ENCODE measurements around the gene TWIST2.

TWIST2 gene

GRCh38 chr2:238927746-238928519, 80.0 kb downstream of the TWIST2 start:
- H3K4me3 Mint-ChIP-seq: no peak overlapping the region
- peaks cover 43% of the 10 kb centered on the region for H3K27me3 Mint-ChIP-seq (ENCODE audit: low read depth, poor library complexity)
- H3K9me3 Mint-ChIP-seq: peaks cover 12% of the 10 kb centered on the region
- no peaks in the 10 kb centered on the region for H3K36me3 Mint-ChIP-seq (ENCODE audit: low read depth)
- DNase-seq: no peak
- TF ChIP-seq CTCF (IDR thresholded peaks at IDR 0.05): no peak
- H3K27ac Mint-ChIP-seq: no peak overlapping the region
- peaks cover 49% of the 10 kb centered on the region for H3K4me1 Mint-ChIP-seq

GRCh38 chr2:238928520-238929241, 80.8 kb downstream of the TWIST2 start:
- peaks cover 19% of the 10 kb centered on the region for H3K9me3 Mint-ChIP-seq

GRCh38 chr2:238929242-238930081, 81.6 kb downstream of the TWIST2 start:
- peaks cover 5% of the 10 kb centered on the region for H3K36me3 Mint-ChIP-seq (ENCODE audit: low read depth)

More at GRCh38 chr2:238928520-238929241, 80.8 kb downstream of the TWIST2 start:
- no peak for DNase-seq
- Mint-ChIP-seq H3K27ac (no peak overlapping the region), H3K36me3 (ENCODE audit: low read depth) (no peaks in the 10 kb centered on the region), H3K4me1 (peaks cover 47% of the 10 kb centered on the region), H3K27me3 (ENCODE audit: low read depth, poor library complexity) (peaks cover 43% of the 10 kb centered on the region), H3K4me3 (no peak overlapping the region)
- TF ChIP-seq CTCF (IDR thresholded peaks at IDR 0.05): no peak

GRCh38 chr2:238930216-238930615, 82.3 kb downstream of the TWIST2 start:
- H3K27me3 Mint-ChIP-seq (ENCODE audit: low read depth, poor library complexity): peaks cover 46% of the 10 kb centered on the region
- no peak overlapping the region for H3K27ac Mint-ChIP-seq
- no peak overlapping the region for H3K4me3 Mint-ChIP-seq
- TF ChIP-seq CTCF (IDR thresholded peaks at IDR 0.05): no peak
- H3K9me3 Mint-ChIP-seq: peaks cover 30% of the 10 kb centered on the region
- DNase-seq: no peak
- H3K4me1 Mint-ChIP-seq: peaks cover 32% of the 10 kb centered on the region
- H3K36me3 Mint-ChIP-seq (ENCODE audit: low read depth): peaks cover 5% of the 10 kb centered on the region

More at GRCh38 chr2:238929242-238930081, 81.6 kb downstream of the TWIST2 start:
- Mint-ChIP-seq H3K27ac (no peak overlapping the region), H3K4me1 (peaks cover 40% of the 10 kb centered on the region), H3K9me3 (peaks cover 27% of the 10 kb centered on the region), H3K27me3 (ENCODE audit: low read depth, poor library complexity) (peaks cover 42% of the 10 kb centered on the region), H3K4me3 (no peak overlapping the region)
- no peak for DNase-seq
- TF ChIP-seq CTCF (IDR thresholded peaks at IDR 0.05): no peak

- TF ChIP-seq CTCF (IDR thresholded peaks at IDR 0.05): no peak
Measured at GRCh38 chr2:238936162-238937052, 88.5 kb downstream of the TWIST2 start.

More at GRCh38 chr2:238936162-238937052, 88.5 kb downstream of the TWIST2 start:
- H3K4me3 Mint-ChIP-seq: no peak overlapping the region
- peaks cover 34% of the 10 kb centered on the region for H3K9me3 Mint-ChIP-seq
- DNase-seq: no peak
- H3K27me3 Mint-ChIP-seq (ENCODE audit: low read depth, poor library complexity): peaks cover 43% of the 10 kb centered on the region
- no peaks in the 10 kb centered on the region for H3K4me1 Mint-ChIP-seq
- H3K36me3 Mint-ChIP-seq (ENCODE audit: low read depth): peaks cover 5% of the 10 kb centered on the region
- no peak overlapping the region for H3K27ac Mint-ChIP-seq
